Measurements from ENCODE around the gene BTRC. TPM values are rescaled to one million over a fixed set of nuclear protein-coding genes. Genes with fewer than 3 reads are reported as not detected.
A peak's percentile ranks its signal among the peaks of the same experiment; 100 is the strongest.

The BTRC gene
- total RNA-seq, 2 donors from 2014 or later: 19.8 to 22.4 TPM

DNA sequence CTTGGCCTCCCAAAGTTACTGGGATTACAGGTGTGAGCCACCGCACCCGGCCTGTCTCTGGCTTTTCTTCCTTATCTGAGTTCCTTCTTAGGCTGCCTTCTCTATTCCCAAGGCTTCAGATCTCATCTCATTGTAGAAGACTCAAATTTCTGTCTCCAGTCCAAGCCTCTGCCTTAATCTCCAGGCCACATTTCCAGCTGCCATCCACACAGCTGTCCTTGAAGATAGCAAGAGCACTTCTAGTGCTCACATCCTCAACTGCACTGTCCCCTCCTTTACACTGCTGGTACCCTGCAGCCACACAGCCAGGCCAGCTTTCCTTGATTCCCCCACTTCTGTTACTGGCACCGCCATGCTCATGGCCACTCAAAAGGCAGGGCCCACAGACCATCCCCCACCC lies 198.5 kb downstream of the BTRC start:
- H3K9me3 ChIP-seq: no peaks in the 10 kb centered on the region
- no peaks in the 10 kb centered on the region for H3K27me3 ChIP-seq
- no peak overlapping the region for H3K27ac ChIP-seq
- TF ChIP-seq, protein P1, sequence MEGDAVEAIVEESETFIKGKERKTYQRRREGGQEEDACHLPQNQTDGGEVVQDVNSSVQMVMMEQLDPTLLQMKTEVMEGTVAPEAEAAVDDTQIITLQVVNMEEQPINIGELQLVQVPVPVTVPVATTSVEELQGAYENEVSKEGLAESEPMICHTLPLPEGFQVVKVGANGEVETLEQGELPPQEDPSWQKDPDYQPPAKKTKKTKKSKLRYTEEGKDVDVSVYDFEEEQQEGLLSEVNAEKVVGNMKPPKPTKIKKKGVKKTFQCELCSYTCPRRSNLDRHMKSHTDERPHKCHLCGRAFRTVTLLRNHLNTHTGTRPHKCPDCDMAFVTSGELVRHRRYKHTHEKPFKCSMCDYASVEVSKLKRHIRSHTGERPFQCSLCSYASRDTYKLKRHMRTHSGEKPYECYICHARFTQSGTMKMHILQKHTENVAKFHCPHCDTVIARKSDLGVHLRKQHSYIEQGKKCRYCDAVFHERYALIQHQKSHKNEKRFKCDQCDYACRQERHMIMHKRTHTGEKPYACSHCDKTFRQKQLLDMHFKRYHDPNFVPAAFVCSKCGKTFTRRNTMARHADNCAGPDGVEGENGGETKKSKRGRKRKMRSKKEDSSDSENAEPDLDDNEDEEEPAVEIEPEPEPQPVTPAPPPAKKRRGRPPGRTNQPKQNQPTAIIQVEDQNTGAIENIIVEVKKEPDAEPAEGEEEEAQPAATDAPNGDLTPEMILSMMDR (IDR thresholded peaks at IDR 0.05): no peak
- no peaks in the 10 kb centered on the region for H3K36me3 ChIP-seq
- DNase-seq (ENCODE audit: low spot score): no peak
- H3K4me1 ChIP-seq: peaks cover 0 to 9% of the 10 kb centered on the region in 2 donors
- H3K4me3 ChIP-seq: no peak overlapping the region

DNA sequence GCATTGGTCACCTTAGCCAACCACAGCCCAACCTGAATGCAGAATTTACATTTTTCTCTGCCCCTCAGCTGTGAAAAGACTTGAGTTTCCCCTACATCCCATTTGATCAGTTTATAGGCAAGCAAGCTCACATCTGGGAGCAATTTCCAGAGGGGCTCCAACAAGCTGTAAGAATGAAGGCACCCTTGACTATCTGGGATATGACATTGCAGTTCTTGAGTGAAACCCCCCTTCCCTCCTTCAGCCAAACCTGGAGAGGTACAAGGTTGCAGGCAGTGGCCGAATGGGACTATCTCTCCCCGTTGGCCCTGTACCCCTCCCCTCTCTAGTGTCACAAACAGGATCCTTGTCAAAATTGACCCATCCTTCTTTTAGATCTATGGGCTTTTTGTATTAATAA lies 203.6 kb downstream of the BTRC start:
- no peaks in the 10 kb centered on the region for H3K4me1 ChIP-seq
- no peaks in the 10 kb centered on the region for H3K9me3 ChIP-seq
- TF ChIP-seq, protein P1 (IDR thresholded peaks at IDR 0.05): no peak
- no peak for DNase-seq (ENCODE audit: low spot score)
- H3K27ac ChIP-seq: no peak overlapping the region
- H3K4me3 ChIP-seq: no peak overlapping the region
- H3K27me3 ChIP-seq: no peaks in the 10 kb centered on the region
- H3K36me3 ChIP-seq: no peaks in the 10 kb centered on the region

DNA sequence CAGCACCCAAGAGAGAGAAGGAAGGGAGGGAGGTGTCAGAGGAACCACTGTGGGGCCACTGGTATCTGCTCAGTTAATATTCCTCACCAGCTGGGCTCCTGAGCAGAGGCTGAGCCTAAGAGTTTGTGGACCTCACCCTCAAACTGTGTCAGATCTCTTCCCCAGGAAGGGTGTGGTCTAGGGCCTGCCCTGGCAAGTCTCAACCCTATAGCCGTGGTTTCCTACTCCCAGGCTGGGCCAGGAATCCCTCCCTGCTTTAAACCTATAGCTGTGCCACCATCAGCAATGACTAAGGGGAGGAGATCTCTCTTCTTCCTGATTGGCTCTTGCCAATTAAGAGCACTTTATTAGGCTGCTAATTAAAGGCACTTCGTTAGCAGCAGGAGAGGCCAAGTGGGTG lies 204.2 kb downstream of the BTRC start:
- TF ChIP-seq, protein P1 (IDR thresholded peaks at IDR 0.05): no peak
- no peaks in the 10 kb centered on the region for H3K4me1 ChIP-seq
- no peak overlapping the region for H3K4me3 ChIP-seq
- H3K27ac ChIP-seq: no peak overlapping the region
- no peak for DNase-seq (ENCODE audit: low spot score)
- H3K36me3 ChIP-seq: no peaks in the 10 kb centered on the region
- no peaks in the 10 kb centered on the region for H3K27me3 ChIP-seq
- H3K9me3 ChIP-seq: no peaks in the 10 kb centered on the region

DNA sequence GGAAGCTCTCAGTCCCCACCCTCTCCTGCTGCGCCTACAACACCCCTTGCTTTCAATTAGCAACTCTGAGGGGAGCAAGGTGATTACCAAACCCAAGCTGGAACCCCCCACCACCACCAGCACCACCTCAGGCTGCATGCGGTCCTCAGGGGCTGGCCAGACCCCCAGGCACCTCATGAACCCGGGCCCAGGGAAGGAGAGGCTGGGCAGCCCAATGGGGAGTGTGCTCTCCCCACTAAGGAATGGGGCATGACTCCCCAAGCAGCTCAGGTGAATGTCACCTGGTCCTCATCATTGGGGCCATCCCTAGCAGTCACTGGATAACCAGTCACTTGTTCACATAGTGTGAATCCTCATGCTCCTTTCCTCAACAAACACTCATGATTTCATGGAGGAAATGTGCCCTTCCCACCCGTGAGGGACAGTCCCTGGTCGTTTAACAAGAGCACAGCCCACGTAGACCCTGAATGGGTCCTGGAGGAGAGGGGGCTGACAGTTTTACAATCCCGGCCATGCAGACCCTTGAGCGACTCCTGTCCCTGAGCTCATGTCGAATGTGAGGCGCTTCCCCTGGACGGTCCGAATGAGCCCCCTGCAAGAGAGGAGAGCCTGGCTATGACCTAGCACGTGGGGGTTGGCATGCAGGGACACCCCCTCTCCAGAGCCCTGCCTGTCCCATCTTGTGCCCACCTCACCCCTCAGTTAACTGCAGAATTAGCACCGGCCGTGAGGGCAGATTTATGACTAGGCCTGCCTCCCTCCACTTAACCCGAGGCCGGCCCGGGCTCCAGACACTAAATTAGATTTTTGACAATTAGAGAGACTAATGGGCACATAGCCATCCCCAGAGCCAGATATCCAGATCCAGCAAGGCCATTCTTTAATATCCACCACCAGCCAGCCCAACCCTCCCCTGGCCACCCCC lies 205.0 kb downstream of the BTRC start:
- Histone ChIP-seq H3K9me3 (no peaks in the 10 kb centered on the region), H3K36me3 (no peaks in the 10 kb centered on the region), H3K4me3 (no peak overlapping the region), H3K27ac (no peak overlapping the region), H3K27me3 (no peaks in the 10 kb centered on the region), H3K4me1 (no peaks in the 10 kb centered on the region)
- TF ChIP-seq, protein P1 (IDR thresholded peaks at IDR 0.05): no peak
- DNase-seq (ENCODE audit: low spot score): peak; percentile 21

DNA sequence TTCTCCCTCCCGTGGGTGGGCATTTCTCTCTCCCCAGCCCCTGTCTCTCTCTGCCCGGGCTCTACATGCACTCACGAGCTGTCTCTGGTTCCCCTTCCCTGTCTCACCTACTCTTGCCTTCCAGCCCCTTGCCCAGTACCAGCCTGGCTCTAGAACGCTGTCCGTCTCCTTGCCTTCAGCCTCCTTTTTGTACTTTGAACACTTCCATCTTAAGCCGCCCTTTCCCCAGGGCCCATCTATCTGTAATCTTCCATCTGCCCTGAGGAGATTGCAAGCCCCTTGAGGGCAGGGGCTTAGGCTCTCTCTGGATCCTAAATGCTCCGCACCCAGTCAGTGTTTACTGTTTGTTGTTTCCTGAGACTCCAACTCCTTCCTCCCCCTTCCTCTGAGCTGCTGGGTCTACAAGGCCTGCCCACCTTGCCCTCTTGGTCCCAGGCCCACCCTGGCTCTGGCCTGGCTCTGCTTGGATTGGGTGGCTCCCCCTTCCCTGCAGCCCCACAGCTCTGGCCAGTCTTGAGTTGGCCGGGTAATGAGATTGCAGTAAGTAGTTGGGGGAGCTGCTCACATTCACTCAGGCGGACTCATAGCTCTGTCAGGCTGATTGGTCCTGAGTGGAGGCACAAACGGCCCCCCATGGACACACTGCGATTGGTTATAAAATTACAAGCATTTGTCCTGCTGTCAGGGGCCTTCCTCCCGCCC lies 205.8 kb downstream of the BTRC start:
- Histone ChIP-seq H3K27me3 (no peaks in the 10 kb centered on the region), H3K27ac (no peak overlapping the region), H3K36me3 (no peaks in the 10 kb centered on the region), H3K9me3 (no peaks in the 10 kb centered on the region), H3K4me1 (no peaks in the 10 kb centered on the region), H3K4me3 (no peak overlapping the region)
- TF ChIP-seq, protein P1 (IDR thresholded peaks at IDR 0.05): no peak
- peak; percentile 50 for DNase-seq (ENCODE audit: low spot score)
